SKM-1 treated with dmso at 0.1 percent for 144 hours (cell line): ENCODE results near the gene EXOSC10.

ENCODE experiments used
- DNase-seq: peaks from one replicate; lab custom pipeline; 2025; ENCODE audit not compliant: unreplicated experiment; lab: John Stamatoyannopoulos, UW

The EXOSC10 gene

GRCh38 chr1:11099310-11100148 is at the start of gene EXOSC10:
Gene EXOSC10, minus strand, starts transcription at chr1:11099869. Its CDS starts 38 bp downstream, at chr1:11099831.
- DNase-seq: peak; percentile 86

GRCh38 chr1:11147197-11147770 is 47.6 kb upstream of the EXOSC10 start:
- DNase-seq: no peak

GRCh38 chr1:11145741-11146140 is 46.1 kb upstream of the EXOSC10 start:
- DNase-seq: no peak

DNA sequence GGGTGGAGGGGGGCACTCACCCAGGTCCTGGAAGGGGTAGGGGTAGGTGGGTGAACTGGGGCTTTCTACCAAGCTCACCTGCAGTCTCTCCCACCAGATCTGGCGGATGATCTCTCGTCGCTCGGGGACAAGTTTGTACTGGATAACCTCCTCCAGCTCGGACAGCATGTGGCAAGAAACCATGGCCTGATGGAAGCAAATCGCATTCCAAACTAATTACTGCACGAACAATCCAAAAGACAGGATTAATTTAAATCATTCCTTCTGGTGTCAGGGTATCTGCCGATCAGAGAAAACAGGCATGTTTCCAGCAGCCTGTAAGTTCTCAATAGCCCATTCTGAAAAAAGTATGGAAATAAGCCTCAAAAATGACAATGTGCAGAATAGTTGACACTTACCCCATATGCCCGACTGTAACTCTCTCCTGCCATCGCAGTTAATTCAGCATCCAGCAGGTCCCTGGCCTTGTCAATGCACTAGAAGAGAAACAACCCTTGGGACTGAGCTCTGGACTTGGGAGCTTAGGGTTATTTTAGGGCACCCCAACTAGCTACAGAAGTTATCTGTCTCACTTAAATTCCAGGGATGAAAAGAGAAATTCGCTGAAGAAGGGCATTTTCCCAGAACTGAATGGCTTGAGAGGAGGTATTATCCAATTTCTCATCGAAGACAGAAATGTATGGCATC is 45.0 kb upstream of the EXOSC10 start:
- no peak for DNase-seq

- no peak for DNase-seq
Observed at GRCh38 chr1:11143907-11144306, 44.2 kb upstream of the EXOSC10 start.

DNA sequence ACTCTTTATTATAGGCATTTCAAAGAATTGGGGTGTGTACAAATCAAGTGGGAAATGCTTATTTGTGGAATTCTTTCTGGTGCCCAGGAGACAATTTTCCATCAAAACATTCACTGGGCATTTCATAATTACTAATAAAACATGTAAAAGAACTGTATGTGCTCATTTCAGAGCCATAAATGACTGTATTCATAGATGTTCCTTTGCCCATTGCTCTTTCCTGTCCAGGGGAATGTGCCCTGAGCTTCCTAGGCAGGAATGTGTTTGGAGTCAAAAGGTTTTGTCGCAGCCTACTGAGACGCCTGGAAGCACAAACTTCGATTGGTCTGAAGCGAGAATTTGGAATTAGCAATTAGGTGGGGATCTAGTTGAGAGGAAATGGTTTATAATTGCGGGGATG is 43.7 kb upstream of the EXOSC10 start:
- DNase-seq: no peak

DNA sequence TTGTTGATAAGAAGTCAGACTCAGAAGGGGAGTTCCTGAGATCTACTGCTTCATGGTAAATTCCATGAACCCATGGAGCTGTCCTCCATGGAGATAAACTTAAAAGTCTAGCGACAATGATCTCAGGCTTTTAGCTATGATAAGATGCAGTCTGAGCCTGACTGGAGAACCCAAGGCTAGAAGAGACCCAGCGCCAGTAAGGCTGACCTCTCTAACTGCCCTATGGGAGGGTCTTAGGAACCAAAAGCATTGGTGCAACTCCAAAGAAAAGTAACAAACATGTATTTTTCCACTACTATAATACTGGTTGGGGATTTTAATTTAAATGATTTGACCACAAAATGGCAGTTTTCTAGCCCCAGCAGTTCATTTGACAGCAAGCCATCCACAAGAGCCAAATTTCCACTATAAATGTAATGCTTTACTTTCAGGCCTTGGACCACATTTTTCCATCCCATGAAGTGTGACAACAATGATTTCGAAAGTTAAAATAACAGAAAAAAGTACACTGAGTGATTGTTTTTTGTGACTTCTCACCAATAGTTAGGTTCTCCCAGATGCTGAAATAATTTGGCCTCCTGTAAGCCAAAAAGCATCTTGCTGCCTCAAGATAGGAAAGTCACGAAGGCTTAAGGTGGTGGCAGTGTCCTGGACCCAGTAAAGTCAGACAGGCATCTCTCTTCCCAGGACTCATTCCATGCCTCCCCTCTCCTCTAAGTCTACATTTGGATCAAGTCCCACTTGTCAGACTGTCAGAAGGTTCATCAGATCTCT is 43.1 kb upstream of the EXOSC10 start:
- no peak for DNase-seq

- no peak for DNase-seq
Observed at GRCh38 chr1:11138952-11139351, 39.3 kb upstream of the EXOSC10 start.

DNA sequence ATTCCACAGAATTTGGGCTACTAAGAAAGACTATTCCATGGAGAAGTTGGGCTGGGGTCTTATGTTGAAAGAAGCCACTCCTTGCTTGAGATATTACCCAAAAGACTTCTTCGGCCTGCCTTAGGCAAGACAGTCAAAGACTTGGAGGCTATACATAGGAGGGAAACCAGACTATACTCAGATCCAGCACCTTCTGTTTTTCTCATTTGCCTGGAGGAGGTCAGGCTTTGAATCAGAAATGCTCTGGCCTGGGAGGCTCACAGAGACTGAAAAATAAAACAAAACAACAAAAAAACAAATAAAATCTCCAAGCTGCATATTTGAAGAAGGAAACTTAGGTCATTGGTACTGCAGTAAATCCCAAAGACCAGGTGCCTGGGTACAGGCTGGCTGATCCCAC is 38.4 kb upstream of the EXOSC10 start:
- DNase-seq: no peak

DNA sequence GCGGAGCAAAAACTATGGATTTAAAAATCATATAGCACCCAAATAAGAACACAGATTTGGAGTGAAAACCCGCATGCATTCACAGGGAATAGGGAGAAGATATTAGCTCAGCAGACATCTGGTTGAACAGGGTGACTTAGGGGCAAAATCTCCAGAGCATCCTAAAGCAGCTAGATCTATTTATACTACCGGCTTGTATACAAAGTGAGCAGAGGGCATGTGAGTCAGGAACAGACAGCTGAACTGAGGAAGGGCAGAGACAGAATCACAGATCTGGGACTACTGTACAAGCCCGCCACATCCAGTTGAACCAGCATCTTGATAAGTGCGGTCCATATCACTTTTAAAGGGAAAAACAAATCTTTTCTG is 35.2 kb upstream of the EXOSC10 start:
- DNase-seq: no peak

GRCh38 chr1:11134251-11134897 is 34.7 kb upstream of the EXOSC10 start:
- no peak for DNase-seq

- DNase-seq: no peak
Observed at GRCh38 chr1:11132563-11133293, 33.1 kb upstream of the EXOSC10 start.

DNA sequence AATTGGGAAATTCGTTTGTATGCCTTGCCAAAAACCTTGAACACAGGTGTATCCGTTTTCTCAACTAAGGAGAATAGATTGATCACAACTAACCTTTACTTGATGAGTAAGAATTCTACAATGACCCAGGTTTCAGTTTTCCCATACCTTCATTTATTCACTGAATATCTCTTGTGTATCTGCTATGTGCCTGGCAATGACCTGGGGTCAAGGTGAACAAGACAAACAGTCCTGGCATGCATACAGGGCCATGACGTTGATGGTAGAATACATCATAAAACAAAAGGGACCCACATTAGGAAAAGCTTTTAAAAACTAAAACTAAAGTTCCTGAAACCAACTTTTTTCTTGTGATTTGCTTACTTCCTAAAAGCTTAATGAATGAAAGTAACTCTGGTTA is 32.1 kb upstream of the EXOSC10 start:
- no peak for DNase-seq

DNA sequence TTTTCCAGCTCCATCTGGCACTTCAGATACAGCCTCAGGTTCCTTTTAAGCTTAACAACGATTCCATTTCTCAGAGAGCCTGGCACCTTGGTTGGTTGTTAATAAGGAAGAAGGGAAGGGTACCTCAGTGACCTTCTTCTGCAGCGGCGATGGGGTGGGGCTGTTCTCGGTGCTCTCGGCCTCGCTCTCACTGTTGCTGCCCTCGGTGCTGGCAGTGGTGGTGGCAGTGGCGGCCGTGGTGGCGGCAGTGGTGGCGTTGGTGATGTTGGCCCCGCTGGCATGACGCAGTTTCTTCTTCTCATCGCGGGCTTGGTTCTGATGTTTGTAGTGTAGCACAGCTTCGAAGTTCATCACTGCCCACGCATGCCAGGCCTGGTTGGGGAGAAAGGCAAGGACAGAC is 30.7 kb upstream of the EXOSC10 start:
- no peak for DNase-seq

GRCh38 chr1:11129649-11130390 is 30.2 kb upstream of the EXOSC10 start:
- no peak for DNase-seq

- no peak for DNase-seq
Observed at GRCh38 chr1:11126569-11126968, 26.9 kb upstream of the EXOSC10 start.

- DNase-seq: no peak
Observed at GRCh38 chr1:11125931-11126330, 26.3 kb upstream of the EXOSC10 start.

DNA sequence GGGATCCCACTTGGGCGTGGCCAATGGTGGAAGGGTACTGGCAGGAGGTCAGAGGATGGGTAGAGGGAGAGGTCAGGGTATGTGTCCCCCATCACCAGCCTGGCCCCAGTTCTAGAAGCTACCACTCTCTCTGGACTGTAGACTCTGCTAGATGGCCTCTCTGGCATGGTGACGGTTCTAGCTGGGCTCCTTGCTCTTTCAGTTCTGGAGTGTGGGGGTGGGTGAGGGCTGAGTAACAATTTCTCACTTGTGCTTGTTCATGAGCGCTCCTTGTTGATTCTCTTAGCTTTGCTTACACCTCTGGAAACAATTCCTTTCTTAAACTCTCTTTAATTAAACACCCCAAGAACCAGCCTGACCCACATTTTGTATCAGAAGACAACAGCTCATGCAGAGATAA is 25.3 kb upstream of the EXOSC10 start:
- no peak for DNase-seq

- DNase-seq: no peak
Observed at GRCh38 chr1:11116318-11116717, 16.6 kb upstream of the EXOSC10 start.

DNA sequence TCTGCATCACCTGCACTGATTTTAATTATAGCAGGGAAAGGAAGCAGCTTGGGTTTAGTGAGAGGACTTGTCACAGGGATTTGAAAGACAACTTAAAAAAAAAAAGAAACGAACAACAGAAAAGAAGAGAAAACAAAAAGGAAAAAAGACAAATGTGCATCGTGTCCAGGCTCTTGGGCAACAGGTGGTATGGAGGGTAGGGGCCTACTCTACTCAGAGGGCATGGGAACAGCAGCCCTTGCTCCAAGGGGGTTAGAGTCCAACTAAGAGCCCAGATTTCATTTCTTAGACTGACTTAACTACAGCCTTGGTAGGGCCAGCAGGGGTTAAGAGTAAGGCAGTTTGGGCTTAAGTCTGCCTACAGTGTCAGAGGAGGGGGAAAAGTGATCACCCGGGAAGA is 15.3 kb upstream of the EXOSC10 start:
- no peak for DNase-seq
